ENCODE data around the gene RALA. TPM values are rescaled to one million over a fixed set of nuclear protein-coding genes. Genes with fewer than 3 reads are reported as not detected.

The RALA gene
- total and polyA plus RNA-seq, 2 experiments from 2014 or later: 43.5 to 231 TPM

DNA sequence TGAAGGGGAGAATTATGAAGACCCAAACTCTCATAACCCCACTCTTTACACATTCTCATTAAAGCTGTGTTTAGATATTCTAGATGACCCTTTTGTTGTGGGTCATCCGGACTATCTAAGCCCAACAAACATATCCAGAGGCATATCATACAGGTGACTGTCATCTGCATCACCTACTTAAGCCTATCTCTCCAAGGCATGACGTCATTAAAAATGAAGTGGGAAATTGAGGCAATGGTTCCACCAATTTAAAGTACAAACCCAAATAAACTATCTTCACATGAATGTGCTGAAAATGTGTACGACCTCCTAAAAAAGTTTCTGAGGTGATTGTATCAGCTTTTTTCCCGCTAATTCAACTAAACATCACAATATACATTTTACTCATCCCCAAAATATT lies 4.5 kb upstream of the RALA start:
- Mint-ChIP-seq H3K36me3 (ENCODE audit: low read depth) (no peaks in the 10 kb centered on the region), H3K4me3 (no peak overlapping the region), H3K27ac (no peak overlapping the region), H3K27me3 (ENCODE audit: insufficient read depth, low read depth, poor library complexity) (no peaks in the 10 kb centered on the region), H3K4me1 (peaks cover 10% of the 10 kb centered on the region), H3K9me3 (no peaks in the 10 kb centered on the region)
- Histone ChIP-seq H3K27ac (ENCODE audit: low read depth) (no peak overlapping the region), H3K36me3 (ENCODE audit: insufficient read depth) (no peaks in the 10 kb centered on the region), H3K79me2 (replicated peaks; ENCODE audit: insufficient read depth) (no peaks in the 10 kb centered on the region), H2AFZ (no peak overlapping the region), H3K4me1 (ENCODE audit: insufficient read depth) (peaks cover 9% of the 10 kb centered on the region), H3K4me3 (no peak overlapping the region), H4K20me1 (replicated peaks; ENCODE audit: insufficient read depth) (no peaks in the 10 kb centered on the region), H3K27me3 (ENCODE audit: insufficient read depth) (no peaks in the 10 kb centered on the region), H3K4me2 (no peak overlapping the region), H3F3A (replicated peaks; ENCODE audit: low read depth) (no peaks in the 10 kb centered on the region), H3K9me2 (ENCODE audit: insufficient read depth) (no peaks in the 10 kb centered on the region; the same call in 1 of the 2 replicates)
- TF ChIP-seq EZH2 (IDR thresholded peaks at IDR 0.05; ENCODE audit: low read depth, unreplicated experiment): no peak
- no peak for TF ChIP-seq NANOG (IDR thresholded peaks at IDR 0.05; ENCODE audit: borderline replicate concordance)
- ATAC-seq (no peak), DNase-seq (ENCODE audit: low spot score) (no peak)

DNA sequence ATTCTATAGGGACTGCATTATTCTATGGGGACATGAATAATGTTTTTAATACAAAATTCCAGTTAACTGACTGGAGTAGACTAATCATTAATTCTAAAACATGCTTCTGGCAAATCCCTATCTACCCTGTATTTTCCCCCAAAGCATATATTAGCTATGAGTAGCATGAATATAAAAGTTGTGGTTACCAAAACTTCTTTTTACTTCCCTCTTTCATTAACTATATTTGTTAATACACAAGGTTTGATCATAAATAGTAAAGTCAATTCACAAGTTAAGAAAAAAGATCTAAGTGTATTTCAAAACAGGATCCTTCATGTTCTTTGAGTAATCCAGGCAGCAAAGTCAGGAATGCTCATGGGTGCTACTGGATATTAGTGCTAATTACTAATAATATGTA lies 2.9 kb upstream of the RALA start:
- H3K9me3 Mint-ChIP-seq: no peaks in the 10 kb centered on the region
- Histone ChIP-seq H3K9me2 (ENCODE audit: insufficient read depth) (no peaks in the 10 kb centered on the region; the same call in 1 of the 2 replicates), H3K27ac (ENCODE audit: low read depth) (no peak overlapping the region), H3K4me1 (ENCODE audit: insufficient read depth) (peaks cover 17% of the 10 kb centered on the region), H3K36me3 (ENCODE audit: insufficient read depth) (no peaks in the 10 kb centered on the region), H2AFZ (no peak overlapping the region), H3F3A (replicated peaks; ENCODE audit: low read depth) (no peaks in the 10 kb centered on the region), H3K4me3 (no peak overlapping the region), H3K79me2 (replicated peaks; ENCODE audit: insufficient read depth) (peaks cover 16% of the 10 kb centered on the region), H3K27me3 (ENCODE audit: insufficient read depth) (no peaks in the 10 kb centered on the region), H4K20me1 (replicated peaks; ENCODE audit: insufficient read depth) (peaks cover 12% of the 10 kb centered on the region; the same call in 1 of the 2 replicates), H3K4me2 (no peak overlapping the region)
- H3K36me3 Mint-ChIP-seq (ENCODE audit: low read depth): no peaks in the 10 kb centered on the region
- no peak overlapping the region for H3K4me3 Mint-ChIP-seq
- H3K27ac Mint-ChIP-seq: no peak overlapping the region
- H3K27me3 Mint-ChIP-seq (ENCODE audit: insufficient read depth, low read depth, poor library complexity): no peaks in the 10 kb centered on the region
- ATAC-seq (no peak), DNase-seq (ENCODE audit: low spot score) (no peak)
- peaks cover 21% of the 10 kb centered on the region for H3K4me1 Mint-ChIP-seq
- TF ChIP-seq NANOG (IDR thresholded peaks at IDR 0.05; ENCODE audit: borderline replicate concordance): no peak
- no peak for TF ChIP-seq EZH2phosphoT487 (IDR thresholded peaks at IDR 0.05; ENCODE audit: unreplicated experiment)
- no peak for TF ChIP-seq EZH2 (IDR thresholded peaks at IDR 0.05; ENCODE audit: low read depth, unreplicated experiment)
- TF ChIP-seq, protein P1, sequence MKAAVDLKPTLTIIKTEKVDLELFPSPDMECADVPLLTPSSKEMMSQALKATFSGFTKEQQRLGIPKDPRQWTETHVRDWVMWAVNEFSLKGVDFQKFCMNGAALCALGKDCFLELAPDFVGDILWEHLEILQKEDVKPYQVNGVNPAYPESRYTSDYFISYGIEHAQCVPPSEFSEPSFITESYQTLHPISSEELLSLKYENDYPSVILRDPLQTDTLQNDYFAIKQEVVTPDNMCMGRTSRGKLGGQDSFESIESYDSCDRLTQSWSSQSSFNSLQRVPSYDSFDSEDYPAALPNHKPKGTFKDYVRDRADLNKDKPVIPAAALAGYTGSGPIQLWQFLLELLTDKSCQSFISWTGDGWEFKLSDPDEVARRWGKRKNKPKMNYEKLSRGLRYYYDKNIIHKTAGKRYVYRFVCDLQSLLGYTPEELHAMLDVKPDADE (IDR thresholded peaks at IDR 0.05): no peak
- no peak for TF ChIP-seq JUNB (IDR thresholded peaks at IDR 0.05; ENCODE audit: unreplicated experiment)
- TF ChIP-seq, protein P2, sequence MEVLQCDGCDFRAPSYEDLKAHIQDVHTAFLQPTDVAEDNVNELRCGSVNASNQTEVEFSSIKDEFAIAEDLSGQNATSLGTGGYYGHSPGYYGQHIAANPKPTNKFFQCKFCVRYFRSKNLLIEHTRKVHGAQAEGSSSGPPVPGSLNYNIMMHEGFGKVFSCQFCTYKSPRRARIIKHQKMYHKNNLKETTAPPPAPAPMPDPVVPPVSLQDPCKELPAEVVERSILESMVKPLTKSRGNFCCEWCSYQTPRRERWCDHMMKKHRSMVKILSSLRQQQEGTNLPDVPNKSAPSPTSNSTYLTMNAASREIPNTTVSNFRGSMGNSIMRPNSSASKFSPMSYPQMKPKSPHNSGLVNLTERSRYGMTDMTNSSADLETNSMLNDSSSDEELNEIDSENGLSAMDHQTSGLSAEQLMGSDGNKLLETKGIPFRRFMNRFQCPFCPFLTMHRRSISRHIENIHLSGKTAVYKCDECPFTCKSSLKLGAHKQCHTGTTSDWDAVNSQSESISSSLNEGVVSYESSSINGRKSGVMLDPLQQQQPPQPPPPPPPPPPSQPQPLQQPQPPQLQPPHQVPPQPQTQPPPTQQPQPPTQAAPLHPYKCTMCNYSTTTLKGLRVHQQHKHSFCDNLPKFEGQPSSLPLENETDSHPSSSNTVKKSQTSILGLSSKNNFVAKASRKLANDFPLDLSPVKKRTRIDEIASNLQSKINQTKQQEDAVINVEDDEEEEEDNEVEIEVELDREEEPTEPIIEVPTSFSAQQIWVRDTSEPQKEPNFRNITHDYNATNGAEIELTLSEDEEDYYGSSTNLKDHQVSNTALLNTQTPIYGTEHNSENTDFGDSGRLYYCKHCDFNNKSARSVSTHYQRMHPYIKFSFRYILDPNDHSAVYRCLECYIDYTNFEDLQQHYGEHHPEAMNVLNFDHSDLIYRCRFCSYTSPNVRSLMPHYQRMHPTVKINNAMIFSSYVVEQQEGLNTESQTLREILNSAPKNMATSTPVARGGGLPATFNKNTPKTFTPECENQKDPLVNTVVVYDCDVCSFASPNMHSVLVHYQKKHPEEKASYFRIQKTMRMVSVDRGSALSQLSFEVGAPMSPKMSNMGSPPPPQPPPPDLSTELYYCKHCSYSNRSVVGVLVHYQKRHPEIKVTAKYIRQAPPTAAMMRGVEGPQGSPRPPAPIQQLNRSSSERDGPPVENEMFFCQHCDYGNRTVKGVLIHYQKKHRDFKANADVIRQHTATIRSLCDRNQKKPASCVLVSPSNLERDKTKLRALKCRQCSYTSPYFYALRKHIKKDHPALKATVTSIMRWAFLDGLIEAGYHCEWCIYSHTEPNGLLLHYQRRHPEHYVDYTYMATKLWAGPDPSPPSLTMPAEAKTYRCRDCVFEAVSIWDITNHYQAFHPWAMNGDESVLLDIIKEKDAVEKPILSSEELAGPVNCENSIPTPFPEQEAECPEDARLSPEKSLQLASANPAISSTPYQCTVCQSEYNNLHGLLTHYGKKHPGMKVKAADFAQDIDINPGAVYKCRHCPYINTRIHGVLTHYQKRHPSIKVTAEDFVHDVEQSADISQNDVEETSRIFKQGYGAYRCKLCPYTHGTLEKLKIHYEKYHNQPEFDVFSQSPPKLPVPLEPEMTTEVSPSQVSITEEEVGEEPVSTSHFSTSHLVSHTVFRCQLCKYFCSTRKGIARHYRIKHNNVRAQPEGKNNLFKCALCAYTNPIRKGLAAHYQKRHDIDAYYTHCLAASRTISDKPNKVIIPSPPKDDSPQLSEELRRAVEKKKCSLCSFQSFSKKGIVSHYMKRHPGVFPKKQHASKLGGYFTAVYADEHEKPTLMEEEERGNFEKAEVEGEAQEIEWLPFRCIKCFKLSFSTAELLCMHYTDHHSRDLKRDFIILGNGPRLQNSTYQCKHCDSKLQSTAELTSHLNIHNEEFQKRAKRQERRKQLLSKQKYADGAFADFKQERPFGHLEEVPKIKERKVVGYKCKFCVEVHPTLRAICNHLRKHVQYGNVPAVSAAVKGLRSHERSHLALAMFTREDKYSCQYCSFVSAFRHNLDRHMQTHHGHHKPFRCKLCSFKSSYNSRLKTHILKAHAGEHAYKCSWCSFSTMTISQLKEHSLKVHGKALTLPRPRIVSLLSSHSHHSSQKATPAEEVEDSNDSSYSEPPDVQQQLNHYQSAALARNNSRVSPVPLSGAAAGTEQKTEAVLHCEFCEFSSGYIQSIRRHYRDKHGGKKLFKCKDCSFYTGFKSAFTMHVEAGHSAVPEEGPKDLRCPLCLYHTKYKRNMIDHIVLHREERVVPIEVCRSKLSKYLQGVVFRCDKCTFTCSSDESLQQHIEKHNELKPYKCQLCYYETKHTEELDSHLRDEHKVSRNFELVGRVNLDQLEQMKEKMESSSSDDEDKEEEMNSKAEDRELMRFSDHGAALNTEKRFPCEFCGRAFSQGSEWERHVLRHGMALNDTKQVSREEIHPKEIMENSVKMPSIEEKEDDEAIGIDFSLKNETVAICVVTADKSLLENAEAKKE (CRISPR knock-in tag; IDR thresholded peaks at IDR 0.05): no peak
- TF ChIP-seq STAT1 (IDR thresholded peaks at IDR 0.05; ENCODE audit: unreplicated experiment): no peak
- TF ChIP-seq POLR2AphosphoS5 (IDR thresholded peaks at IDR 0.05; ENCODE audit: low read depth): no peak
- no peak for TF ChIP-seq ZNF331 (CRISPR knock-in tag; IDR thresholded peaks at IDR 0.05; ENCODE audit: low read depth)
- TF ChIP-seq, protein P3, sequence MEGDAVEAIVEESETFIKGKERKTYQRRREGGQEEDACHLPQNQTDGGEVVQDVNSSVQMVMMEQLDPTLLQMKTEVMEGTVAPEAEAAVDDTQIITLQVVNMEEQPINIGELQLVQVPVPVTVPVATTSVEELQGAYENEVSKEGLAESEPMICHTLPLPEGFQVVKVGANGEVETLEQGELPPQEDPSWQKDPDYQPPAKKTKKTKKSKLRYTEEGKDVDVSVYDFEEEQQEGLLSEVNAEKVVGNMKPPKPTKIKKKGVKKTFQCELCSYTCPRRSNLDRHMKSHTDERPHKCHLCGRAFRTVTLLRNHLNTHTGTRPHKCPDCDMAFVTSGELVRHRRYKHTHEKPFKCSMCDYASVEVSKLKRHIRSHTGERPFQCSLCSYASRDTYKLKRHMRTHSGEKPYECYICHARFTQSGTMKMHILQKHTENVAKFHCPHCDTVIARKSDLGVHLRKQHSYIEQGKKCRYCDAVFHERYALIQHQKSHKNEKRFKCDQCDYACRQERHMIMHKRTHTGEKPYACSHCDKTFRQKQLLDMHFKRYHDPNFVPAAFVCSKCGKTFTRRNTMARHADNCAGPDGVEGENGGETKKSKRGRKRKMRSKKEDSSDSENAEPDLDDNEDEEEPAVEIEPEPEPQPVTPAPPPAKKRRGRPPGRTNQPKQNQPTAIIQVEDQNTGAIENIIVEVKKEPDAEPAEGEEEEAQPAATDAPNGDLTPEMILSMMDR (conservative IDR thresholded peaks at IDR 0.05; ENCODE audit: low read depth in 2 of 2): no peak

All from GM23338 (cell line).